GM19351 (cell line): ENCODE measurements around the gene TRPV5.

Source experiments
- ATAC-seq: cut with Tn5 transposase; IDR thresholded peaks from one replicate; pipeline ENCODE4 v1.9.1; 2021; ENCODE audit warnings: mild to moderate bottlenecking, moderate library complexity; ENCODE audit not compliant: unreplicated experiment

Gene TRPV5

DNA sequence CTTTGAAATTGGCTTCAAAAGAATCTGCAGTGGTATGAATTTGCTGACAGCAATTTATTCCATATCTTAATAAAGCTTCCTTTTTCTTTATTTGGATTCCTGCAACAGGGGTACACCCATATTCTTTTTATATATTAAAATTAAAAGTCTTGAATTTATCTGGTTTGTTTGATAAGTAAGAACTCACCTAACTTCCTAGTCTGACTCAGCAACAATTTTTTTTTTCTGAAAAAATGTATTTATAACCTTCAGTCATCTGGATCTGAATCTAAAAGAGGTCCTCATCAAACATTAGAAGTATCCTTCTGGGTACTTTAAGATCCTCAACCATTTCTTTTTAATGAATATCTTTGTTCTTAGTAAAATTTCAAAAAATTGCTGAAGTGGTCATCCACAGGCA is 74.1 kb downstream of the TRPV5 start:
- no peak for ATAC-seq
